GM21526 (cell line): ENCODE results near the gene RAPH1.
"Not testable (repeated sequence)": the region's sequence is repeated elsewhere in the genome, so short reads cannot be mapped to it uniquely, and the experiment has no call there.

Source experiments
- ATAC-seq: cut with Tn5 transposase; IDR thresholded peaks from one replicate; pipeline ENCODE4 v1.9.1; 2021; ENCODE audit warnings: moderate library complexity; ENCODE audit not compliant: unreplicated experiment, low FRiP score

The RAPH1 gene

DNA sequence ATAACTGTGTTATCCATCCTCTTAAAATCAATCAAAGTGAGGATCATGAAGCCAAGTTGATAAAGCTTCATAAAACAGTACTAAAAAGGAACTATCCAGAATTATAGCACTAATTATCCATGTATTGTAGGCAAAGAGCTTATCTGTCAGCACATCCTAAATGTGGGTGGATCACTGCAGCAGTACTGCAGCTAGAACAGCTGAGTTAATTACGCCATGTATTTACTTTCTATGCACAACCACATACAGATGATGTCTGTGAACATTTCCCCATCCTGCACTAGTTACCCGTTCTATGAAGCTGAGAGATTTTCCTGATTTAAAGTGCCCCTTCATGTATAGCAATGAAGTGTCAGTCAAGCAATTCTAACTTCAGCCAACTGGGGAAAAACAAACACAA is 96.6 kb downstream of the RAPH1 start:
- no peak for ATAC-seq

DNA sequence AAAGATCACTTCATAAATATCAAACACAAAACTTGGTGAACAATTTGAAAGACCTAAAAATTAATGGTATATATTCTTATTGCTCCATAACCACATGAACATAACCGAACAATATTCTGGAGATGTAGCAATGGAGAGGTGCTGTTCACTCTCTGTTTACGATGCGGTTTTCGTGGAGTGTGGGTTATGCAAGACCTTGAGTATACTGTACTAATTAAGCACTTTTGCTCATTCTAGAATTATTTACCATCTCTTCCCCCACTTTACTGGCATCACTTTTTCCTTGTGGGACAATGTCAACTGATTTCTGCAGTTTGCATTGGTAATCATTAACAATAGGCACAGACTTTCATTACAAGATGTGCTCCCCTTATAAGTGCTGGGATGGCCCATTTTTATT is 97.6 kb downstream of the RAPH1 start:
- no peak for ATAC-seq

DNA sequence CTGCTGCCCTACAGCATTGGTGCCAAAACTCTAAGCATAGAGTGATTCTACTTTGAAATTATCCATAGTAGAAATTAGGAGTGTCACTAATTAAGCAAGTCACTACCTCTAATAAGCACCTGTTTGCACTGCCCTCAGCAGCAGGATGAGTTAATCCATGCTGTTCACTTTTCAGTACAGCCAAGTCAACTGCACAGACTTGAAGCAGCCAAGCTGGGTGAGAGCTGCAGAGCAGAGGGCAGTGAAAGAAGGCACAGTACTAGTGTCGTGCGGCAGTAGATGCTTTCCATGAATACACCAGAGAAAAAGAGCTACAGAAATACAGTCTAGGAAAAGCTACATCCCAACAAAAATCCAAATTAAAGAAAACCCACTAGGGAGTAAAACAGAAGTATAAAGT is 98.6 kb downstream of the RAPH1 start:
- no peak for ATAC-seq

DNA sequence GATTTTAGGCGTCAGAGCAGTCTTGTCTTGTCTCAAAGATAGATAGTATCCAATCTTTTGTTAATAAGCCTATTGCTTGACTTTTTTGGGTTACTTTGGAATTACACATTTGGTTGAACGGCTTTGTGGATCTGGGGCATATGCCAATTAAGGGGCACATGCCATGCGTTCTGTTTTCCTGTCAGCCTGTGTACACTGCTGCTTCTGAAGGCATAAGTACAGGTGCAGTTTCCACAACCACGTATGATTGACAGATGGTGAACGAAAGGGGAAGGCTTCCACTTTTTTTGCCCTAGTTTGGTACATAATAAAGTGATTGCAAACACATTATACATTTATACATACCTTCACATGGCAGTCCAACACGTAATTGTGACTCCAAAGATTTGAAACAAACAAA is 102.3 kb downstream of the RAPH1 start:
- no peak for ATAC-seq

DNA sequence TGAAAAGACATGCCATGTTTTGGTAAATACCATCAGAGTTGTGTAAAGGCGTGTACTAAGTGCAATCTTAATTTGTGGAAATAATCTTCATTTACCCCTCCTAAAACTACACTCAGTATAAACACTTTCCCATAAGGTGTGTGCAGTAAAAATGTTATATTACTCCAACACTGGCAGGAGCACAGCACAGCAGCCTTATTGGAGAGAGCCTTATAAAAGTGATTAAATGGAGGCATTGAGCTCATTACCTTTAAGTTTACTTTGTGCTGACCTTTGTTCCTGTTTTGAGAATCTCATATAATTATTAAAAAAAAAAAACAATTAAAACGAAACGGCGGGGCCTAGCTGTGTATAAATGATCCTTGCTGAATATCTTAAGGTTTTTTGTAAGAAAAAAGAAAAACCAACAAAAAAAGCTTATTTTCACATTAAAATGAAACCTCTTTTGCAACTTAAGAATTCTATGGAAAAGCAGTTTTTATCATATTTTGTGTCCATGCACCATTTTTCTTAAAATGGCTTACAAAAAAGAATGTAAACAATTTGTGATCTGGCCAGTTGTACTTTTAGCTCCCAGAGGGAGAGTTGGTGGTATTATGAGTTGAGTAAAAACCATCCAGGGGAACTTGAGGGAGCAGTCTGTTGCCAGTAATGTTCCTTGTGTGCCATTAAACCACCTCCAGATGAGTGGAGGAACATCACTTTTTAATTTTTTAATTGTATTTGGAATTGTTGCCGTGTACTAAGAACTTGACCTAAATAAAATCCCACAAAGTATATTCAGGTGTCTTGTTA is 103.5 kb downstream of the RAPH1 start:
- no peak for ATAC-seq

DNA sequence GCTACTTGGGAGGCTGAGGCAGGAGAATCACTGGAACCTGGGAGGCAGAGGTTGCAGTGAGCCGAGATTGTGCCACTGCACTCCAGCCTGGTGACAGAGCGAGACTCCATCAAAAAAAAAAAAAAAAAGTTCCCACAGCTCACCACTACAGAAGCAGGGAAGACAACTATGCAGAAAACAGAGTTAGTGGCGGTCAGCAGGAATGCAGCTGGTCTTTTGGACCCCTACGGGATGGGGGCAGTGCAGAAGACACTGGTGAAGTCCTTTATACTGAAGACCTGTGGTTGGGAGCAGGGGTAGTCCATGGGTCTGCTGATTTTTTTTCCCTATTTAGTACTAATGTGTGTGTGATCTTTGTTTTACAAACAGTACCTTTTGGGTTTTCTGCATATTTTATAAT is 105.5 kb downstream of the RAPH1 start:
- not testable (repeated sequence) for ATAC-seq

DNA sequence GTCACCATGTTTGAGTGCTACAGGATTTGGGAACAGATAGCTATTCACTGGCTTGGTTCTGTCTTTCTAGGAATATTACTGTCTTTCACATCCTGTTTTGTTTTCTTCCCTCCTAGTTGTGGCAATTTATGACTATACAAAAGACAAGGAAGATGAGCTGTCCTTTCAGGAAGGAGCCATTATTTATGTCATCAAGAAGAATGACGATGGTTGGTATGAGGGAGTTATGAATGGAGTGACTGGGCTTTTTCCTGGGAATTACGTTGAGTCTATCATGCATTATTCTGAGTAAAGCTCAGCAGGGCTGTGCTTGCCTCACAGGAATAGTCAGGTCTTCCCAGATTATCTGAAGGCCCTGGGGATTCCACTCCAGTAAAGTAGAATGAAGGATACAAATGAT is 108.0 kb downstream of the RAPH1 start:
- no peak for ATAC-seq

DNA sequence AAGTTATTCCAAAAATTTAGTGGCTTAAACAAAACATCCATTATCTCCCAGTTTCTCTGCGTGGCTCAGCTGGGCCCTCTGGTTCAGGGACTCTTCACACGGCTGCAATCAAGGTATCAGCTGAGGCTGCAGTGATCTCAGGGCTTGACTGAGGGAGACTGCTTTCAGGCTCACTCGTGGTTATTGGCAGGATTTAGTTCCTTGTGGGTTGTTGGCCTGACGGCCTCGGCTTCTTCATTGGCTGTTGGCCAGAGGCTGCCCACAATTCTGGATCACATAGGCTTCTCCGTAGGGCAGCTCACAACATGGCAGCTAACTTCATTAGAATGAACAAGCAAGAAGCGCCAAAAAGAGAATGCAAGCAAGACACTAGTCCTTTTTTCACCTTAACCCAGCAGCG is 116.8 kb downstream of the RAPH1 start:
- ATAC-seq = no peak

DNA sequence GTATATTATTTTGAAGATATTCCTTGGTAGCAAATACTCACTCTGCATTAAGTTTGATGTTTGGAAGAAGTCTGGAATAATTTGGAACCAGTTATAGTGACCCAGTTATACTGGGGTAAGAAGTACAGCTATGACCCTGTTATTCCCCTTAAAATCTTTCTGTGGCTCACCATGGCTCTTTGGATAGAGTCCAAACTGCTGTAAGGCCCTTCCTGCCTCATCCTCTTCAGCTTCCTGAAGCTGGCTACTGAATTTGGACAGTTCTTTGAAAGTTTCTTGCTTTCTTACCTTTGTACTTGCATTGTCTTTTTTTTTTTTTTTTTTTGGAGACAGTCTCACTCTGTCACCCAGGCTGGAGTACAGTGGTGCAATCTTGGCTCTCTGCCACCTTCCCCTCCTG is 121.3 kb downstream of the RAPH1 start:
- no peak for ATAC-seq

DNA sequence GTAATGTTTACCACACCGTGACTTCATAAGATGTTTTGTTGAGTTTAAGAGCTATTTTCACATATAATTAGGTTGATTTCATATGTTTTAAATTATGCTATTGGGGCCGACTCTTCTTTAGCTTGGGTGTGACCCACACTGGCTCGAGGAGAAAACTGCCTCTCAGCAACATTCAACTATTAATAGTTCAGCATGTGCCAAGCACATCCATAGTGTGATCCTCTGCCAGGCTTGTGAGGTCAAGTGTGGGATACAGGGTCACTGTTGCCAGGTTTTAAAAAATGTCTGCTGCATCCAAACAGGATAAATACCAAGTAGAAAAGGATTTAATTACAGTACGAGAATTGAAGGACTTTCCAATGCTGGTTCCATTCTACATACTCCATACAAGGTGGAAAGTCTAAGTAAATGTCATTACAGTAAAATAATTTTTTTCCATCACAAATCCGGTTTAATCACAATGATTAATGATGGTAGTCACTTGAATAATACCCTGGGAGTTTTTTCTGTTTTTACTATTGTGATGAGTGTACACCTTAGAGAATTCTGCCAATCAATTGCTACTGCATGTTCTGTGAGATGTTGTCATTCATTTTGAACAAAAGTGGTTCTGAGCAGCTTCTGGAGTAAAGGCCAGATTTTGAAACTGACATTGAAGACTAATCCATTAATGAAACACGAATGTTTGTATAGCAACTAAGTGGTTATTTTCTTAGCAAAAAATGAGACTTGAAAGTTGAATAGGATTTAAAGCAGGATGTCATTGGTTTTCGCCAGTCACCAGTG is 122.4 kb downstream of the RAPH1 start:
- no peak for ATAC-seq

DNA sequence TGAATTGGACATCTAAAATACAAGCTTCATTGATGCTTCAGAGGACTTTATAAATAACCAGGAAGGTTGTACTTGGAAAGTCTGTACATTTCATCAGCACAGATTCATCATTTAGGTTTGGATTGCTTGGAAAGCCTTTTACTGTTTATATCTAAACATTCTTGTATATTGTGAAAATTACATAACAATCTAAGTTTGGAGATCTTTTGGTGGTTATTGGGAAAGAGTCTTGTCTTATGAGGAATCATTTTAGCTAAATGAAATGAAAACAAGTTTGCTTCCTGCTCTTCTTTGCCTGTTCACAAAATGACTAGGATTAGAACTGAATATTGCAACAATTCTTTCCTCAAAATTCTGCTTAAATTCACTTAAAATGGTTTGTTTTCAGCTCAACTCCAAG is 127.6 kb downstream of the RAPH1 start:
- no peak for ATAC-seq

DNA sequence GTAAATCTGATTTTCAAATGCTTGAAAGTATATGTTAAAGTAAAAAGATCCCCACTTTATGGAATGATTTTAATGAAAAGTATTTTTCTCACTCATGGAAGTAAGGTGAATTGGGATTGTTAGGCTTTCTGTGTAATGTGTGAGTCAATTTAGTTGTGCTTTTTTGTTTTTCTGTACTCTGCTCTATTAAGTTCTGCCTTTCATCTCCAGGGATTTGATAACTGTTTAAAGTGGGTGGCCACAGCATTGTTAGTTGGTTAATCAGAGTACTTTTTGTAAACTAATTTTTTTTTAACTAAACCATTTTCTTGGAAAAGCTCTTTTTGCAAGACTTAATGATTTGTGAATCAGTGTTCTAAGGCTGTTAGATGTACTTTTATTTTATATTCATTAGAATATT is 130.1 kb downstream of the RAPH1 start:
- no peak for ATAC-seq

DNA sequence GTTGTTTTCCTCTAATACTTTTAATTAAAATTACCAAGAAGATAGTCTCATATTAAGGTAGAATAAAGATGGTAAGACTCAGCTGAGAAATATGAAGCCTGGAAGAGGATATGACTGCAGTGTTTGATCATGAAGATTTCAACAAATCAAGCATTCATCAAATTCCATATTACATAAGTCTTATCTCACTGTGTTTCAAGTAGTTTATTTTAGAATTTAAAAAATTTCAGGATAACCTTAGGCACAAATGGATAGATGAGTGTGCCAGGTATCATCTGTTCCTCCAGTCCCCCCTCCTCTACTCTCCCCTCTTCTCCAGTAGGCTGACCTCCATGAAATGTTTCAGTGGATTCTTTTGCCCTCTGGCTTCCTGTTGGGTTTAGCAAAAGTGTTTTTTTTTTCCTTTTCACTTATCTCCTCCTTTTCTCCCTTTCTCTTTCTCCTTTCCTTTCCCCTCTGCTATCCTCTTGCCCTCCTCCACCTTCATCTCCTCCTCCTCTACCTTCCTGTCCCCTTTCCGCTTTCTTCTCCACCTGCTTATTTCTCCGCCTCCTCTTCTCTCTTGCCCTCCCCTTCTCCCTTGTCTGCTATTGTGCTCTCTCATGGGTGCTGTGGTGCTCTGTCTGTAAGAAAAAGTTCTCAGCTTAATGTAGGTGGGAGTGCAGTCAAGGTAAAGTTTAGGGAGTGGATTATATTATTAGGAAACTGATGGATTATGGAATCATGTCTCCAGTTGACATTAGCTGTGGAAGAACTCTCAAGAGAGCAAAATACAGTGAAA is 134.1 kb downstream of the RAPH1 start:
- no peak for ATAC-seq

DNA sequence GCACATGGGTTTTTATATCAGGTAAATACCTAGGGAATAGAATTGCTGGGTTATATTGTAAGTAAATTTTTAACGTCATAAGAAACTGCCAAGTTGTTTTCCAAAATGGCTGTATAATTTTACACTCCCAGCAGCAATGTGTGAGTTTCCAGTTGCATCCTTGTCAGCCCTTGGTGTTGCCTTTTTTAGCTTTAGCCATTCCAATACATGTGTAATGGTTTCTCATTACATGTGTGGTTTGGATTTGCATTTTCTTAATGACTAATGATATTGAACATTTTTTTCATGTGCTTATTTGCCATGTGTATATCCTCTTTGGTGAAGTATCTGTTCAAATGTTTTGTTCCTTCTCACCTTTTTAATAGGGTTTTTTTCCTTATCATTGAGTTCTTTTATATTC is 136.1 kb downstream of the RAPH1 start:
- ATAC-seq = no peak

DNA sequence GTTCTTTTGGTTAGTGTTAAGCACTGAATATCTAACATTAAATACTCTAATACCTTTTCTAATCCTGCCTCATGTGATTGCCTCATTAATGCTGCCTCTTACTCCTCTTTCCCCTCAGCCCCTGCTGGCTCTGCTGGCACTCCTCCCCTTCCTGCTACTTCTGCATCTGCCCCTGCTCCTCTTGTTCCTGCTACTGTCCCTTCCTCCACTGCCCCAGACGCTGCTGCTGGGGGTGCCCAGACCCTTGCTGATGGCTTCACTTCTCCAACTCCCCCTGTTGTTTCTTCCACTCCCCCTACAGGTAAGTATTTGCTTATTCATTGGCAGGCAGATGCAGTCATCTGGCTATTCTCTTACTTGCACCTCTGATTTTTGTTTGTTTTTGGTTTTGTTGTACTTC is 138.4 kb downstream of the RAPH1 start:
- no peak for ATAC-seq

DNA sequence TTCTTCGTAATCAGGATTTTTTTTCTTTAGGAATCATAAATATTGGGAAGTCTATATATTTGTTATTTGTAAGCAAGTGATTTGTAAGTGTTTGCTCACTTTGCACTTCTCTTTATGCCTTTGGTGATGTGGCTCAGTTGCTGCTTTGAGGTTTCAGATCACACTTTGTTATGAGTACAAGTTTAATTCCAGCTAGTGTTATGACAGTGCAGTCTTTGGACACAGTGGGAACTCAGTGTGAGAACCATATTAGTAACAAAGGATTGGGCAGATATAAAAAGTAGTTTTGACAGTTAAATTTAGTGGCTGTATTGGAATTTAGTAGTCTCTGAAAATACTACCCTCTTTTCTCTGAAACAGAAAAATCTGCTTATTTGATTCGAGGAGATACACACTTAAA is 139.2 kb downstream of the RAPH1 start:
- ATAC-seq = no peak

DNA sequence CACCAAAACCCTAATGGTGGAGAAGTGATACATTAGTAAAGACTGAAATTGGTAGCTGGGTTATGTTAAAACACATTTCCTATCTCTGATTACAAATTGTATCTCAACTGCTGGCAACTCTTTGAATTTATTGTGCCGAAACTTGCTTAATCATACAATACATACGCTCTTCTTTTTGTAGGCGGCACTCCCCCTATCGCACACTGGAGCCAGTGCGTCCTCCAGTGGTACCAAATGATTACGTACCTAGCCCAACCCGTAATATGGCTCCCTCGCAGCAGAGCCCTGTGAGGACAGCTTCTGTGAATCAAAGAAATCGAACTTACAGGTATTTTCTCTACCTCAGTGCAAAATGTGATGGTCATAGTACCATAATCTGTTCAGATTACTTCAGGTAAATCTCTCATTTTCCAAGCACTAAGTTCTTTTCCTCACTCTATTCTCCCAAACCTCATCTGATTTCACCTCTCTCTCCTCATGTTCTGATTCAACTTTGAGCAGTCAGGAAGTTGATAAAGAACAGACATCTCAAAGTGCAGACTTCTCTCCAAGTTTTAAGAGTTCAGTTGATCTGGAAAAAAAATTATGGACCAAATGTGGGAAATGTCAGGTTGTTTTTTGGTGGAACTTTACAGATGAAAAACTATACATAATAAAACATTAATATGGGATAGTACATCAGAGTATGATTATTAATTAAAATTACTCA is 140.4 kb downstream of the RAPH1 start:
- no peak for ATAC-seq

DNA sequence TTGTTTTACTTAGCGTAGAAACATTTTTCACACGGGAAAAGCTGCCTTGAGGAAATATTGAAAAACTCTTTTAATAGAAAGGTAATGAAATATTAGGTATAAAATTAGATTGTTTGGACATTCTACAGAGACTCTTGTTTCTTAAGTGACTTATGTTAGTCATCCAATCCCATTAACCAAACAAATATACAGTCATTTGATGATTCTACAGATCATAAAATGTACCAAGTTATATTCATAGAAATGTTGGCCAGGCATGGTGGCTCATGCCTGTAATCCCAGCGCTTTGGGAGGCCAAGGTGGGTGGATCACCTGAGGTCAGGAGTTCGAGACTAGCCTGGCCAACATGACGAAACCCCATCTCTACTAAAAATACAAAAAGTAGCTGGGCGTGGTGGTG is 146.9 kb downstream of the RAPH1 start:
- ATAC-seq = not testable (repeated sequence)

DNA sequence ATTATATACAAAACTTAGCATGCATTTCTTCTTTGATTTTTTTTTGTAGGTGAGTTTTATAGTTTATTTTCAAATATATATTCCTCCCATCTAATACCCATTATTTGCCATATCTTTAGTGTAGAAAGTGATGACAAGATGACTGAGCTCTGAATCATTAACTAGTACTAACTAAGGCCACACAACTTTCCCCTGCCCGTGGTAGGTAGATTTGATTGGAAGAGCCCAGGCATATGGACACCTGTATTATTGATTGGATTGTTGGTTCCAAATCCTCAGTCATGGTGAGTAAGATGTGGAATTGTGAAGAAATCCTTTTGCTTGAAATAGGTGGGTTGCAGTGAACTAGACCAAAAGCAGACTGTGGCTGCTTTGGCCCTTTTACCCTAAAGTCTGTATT is 152.1 kb downstream of the RAPH1 start:
- no peak for ATAC-seq

DNA sequence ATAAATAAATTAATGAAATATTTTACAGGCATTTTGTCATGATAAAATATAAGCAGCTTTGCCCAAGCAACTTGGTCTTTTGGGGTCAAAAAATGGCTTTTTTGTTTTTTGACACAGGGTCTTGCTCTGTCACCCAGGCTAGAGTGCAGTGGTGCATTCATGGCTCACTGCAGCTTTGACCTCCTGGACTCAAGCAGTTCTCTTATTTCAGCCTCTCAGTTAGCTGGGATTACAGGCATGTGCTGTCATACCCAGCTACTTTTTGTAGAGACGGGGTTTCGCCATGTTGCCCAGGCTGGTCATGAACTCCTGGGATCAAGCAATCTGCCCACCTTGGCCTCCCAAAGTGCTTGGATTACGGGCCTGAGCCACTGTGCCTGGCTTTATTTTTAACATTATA is 155.9 kb downstream of the RAPH1 start:
- ATAC-seq = no peak

DNA sequence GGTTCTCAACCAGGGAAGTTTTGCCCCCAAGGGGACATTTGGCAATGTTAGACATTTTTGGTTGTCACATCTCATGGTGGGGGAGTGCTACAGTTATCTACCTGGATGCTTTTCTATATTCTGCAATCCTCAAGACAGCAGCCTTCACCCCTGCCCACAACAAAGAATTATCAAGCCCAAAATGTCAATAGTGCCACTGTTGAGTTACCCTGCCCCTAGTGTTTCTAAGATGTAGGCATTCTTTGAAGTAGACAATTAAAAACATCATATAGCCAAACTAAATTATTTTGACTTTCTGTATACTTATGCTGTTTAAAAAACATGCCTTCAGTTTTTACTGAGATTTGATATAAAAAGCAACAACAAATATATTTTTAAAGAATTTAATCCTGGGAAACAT is 158.9 kb downstream of the RAPH1 start:
- no peak for ATAC-seq
